ENCODE measurements around the gene EXOC3L1. TPM values are rescaled to one million over a fixed set of nuclear protein-coding genes. Genes with fewer than 3 reads are reported as not detected.

Gene EXOC3L1
- total and polyA plus RNA-seq, 11 donors: 1.9 to 9.1 (median 3.2) TPM

DNA sequence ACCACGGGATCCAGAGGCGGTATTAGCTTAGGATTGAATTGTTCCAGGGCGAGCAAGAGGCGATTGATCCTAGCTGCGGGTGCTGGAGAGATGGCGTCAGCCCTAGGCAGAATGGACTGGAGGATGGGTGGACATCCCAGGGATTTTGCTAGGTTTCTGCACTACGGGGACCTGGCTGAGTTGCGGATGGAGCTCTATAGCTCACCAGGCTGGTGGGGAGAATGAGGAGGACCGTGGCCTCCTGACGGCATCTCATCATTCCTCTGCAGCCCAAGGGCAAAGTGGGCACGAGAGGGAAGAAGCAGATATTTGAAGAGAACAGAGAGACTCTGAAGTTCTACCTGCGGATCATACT is 37.6 kb upstream of the EXOC3L1 start:
- H3K27ac ChIP-seq: peak overlapping the region in 11 of 12 donors; percentile 75 to 94 (median 90)
- intact Hi-C loops (cut with DNase I): loop anchor here in 5 of 10 donors (2.0 to 5.0 kb wide), 3 partner anchors 19 to 45 kb away; partner anchors contain the start of genes E2F4 (in 4 of the 5), EXOC3L1 (in 4 of the 5), FHOD1 (in 1 of the 5) and MATCAP1 (in 1 of the 5)
- no peaks in the 10 kb centered on the region for H3K27me3 ChIP-seq
- no peaks in the 10 kb centered on the region for H3K9me3 ChIP-seq
- H3K36me3 ChIP-seq: peaks cover 0 to 51% (median 45%) of the 10 kb centered on the region in 9 donors
- WGBS, 4 donors: 13 to 20% (median 13%) methylated on average over 12 of the region's 12 CpGs
- peaks cover 2 to 32% (median 17%) of the 10 kb centered on the region in 12 donors for H3K4me1 ChIP-seq
- peak in 2 of 5 donors; percentile 15 to 31 for DNase-seq
- TF ChIP-seq, protein P1, sequence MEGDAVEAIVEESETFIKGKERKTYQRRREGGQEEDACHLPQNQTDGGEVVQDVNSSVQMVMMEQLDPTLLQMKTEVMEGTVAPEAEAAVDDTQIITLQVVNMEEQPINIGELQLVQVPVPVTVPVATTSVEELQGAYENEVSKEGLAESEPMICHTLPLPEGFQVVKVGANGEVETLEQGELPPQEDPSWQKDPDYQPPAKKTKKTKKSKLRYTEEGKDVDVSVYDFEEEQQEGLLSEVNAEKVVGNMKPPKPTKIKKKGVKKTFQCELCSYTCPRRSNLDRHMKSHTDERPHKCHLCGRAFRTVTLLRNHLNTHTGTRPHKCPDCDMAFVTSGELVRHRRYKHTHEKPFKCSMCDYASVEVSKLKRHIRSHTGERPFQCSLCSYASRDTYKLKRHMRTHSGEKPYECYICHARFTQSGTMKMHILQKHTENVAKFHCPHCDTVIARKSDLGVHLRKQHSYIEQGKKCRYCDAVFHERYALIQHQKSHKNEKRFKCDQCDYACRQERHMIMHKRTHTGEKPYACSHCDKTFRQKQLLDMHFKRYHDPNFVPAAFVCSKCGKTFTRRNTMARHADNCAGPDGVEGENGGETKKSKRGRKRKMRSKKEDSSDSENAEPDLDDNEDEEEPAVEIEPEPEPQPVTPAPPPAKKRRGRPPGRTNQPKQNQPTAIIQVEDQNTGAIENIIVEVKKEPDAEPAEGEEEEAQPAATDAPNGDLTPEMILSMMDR (IDR thresholded peaks at IDR 0.05): no peak
- TF ChIP-seq POLR2A (IDR thresholded peaks at IDR 0.05): no peak
- H3K4me3 ChIP-seq: peak overlapping the region; percentile 55 to 97 (median 84)
- no peak for ATAC-seq

DNA sequence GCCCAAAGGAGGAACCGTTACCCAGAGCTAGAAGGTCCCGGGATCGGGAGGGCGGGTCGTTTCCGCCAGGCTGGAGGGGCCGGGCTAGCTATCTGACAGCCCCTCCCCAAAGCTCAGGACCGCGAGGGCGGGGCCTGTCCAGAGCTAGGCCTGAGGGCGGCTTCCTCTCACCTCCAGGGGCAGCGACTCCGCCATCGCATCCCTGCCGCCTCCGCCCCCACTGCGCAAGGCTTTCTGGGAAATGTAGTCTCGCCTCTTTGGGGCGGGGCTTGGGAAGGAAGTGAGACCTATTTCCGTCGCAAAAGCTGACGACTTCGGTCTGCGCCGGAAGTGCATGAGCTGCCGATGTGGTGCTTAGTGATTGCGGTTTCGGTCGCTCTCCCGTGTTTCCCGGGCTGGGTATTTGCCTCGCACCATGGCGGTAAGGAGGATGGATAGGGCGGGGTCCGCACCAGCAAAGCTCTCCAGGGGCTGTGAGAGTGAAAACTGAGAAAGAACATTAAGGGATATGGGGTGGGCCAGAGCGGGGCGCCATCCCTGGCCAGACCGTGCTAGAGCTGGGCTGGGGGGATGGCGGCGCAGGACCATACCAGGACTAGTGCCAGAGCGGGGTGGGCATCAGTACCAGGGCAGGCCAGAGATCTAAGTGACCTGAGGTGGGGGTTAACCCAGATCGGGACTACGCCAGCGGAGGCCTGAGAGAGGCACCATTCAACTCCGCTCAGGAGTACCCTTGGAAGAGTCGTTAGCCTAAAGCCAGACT is 37.0 kb upstream of the EXOC3L1 start, which contains the start of gene TMEM208:
TMEM208 (plus strand) TSS at position 327 of the 763 bp plus-strand sequence; CDS start at position 416, 89 bp downstream.
- H3K4me3 ChIP-seq: peak within 1 kb of the TSS; percentile 55 to 97 (median 84)
- DNase-seq (peak; percentile 98 to 99 (median 99)), ATAC-seq (peak; percentile 95 to 98 (median 96))
- no peaks in the 10 kb centered on the region for H3K9me3 ChIP-seq
- H3K27me3 ChIP-seq: no peaks in the 10 kb centered on the region
- TF ChIP-seq, protein P1 (IDR thresholded peaks at IDR 0.05): peak in 6 of 12 donors; percentile 1 to 39 (median 13)
- TF ChIP-seq POLR2A (IDR thresholded peaks at IDR 0.05): peak in 1 of 2 donors; percentile 70
- H3K4me1 ChIP-seq: peaks cover 2 to 32% (median 17%) of the 10 kb centered on the region in 12 donors
- intact Hi-C loops (cut with DNase I): loop anchor here in 5 of 10 donors (2.0 to 5.0 kb wide), 3 partner anchors 20 to 44 kb away; partner anchors contain the start of genes E2F4 (in 4 of the 5), EXOC3L1 (in 4 of the 5), FHOD1 (in 1 of the 5) and MATCAP1 (in 1 of the 5)
- WGBS, 4 donors: 0 to 1% (median 1%) methylated on average over 35 to 46 of the region's 46 CpGs
- H3K27ac ChIP-seq: peak within 1 kb of the TSS; percentile 66 to 94 (median 90)
- peaks cover 0 to 48% (median 40%) of the 10 kb centered on the region in 9 donors for H3K36me3 ChIP-seq

DNA sequence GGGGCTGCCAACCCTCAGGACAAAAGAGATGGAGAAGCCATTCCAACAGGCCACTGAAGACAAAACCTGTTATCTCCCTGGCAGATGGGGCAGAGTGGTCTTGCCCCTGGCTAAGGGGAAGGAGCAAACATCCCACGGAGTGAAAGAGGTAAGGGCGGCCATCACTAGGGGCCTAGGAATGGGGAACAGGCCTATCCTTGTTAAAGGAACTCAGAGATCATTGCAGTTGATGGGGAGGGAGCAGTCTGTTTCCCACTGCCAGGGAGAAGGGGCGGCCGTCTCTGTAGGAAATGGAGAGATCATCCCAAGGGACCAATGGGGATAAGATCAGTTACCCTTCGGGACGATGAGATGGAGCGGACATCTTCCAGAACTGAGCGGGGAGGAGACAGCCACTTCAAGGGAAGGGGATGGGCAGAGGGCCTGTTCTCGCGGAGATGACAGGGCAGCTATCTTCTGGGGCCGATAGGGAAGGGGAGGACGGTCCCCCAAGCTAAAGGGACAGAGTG is 36.4 kb upstream of the EXOC3L1 start:
- Histone ChIP-seq H3K9me3 (no peaks in the 10 kb centered on the region), H3K36me3 (peaks cover 0 to 41% (median 34%) of the 10 kb centered on the region in 9 donors), H3K4me1 (peaks cover 2 to 32% (median 17%) of the 10 kb centered on the region in 12 donors), H3K4me3 (peak overlapping the region; percentile 45 to 97 (median 84)), H3K27ac (peak overlapping the region; percentile 66 to 94 (median 90)), H3K27me3 (no peaks in the 10 kb centered on the region)
- peak in 1 of 5 donors; percentile 52 for DNase-seq
- TF ChIP-seq, protein P1 (IDR thresholded peaks at IDR 0.05): no peak
- no peak for TF ChIP-seq POLR2A (IDR thresholded peaks at IDR 0.05)
- intact Hi-C loops (cut with DNase I): loop anchor here in 5 of 10 donors (2.0 to 5.0 kb wide), 3 partner anchors 20 to 44 kb away; partner anchors contain the start of genes E2F4 (in 4 of the 5), EXOC3L1 (in 4 of the 5), FHOD1 (in 1 of the 5) and MATCAP1 (in 1 of the 5)
- 8 to 9% (median 9%) methylated on average over 12 of the region's 12 CpGs for WGBS, 4 donors
- no peak for ATAC-seq
